Measurements from ENCODE around the gene ZBTB7A. TPM values are rescaled to one million over a fixed set of nuclear protein-coding genes. Genes with fewer than 3 reads are reported as not detected.

ZBTB7A gene
- total and polyA plus RNA-seq, 7 experiments from 2014 or later = 15.3 to 76.0 (median 49.1) TPM

- DNase-seq = no peak
- ChIA-PET POLR2A (interaction anchor here (0.5 to 2.2 kb wide), 6 partner anchors 10 to 91 kb away, joined by 3 to 18 read pairs (median 5); partner anchors contain the start of gene EEF2), CTCF (interaction anchor here (1.4 kb wide), 1 partner anchor 12 kb away, joined by 7 read pairs; no protein-coding TSS in a partner anchor)
- H3K4me1 Mint-ChIP-seq = peaks cover 17 to 42% (median 30%) of the 10 kb centered on the region in 7 donors
- H3K27me3 Mint-ChIP-seq = no peaks in the 10 kb centered on the region
- H3K27ac Mint-ChIP-seq = peak overlapping the region; percentile 28 to 88 (median 53)
- no peaks in the 10 kb centered on the region for H3K36me3 ChIP-seq (ENCODE audit: control insufficient read depth in 2 of 3, insufficient read depth in 3 of 3, low read length in 3 of 3)
- peaks cover 13 to 20% of the 10 kb centered on the region in 2 donors for H3K4me1 ChIP-seq (ENCODE audit: control insufficient read depth in 2 of 2, insufficient read depth in 2 of 2, low read length in 2 of 2)
- no peaks in the 10 kb centered on the region for H3K9me3 Mint-ChIP-seq
- H3K27me3 ChIP-seq (ENCODE audit: control insufficient read depth in 2 of 2, insufficient read depth in 2 of 2, low read length in 2 of 2) = no peaks in the 10 kb centered on the region
- peak overlapping the region; percentile 68 for H3K4me3 ChIP-seq (ENCODE audit: low read length)
- ATAC-seq = no peak
- intact Hi-C loops (cut with micrococcal nuclease) = no loop called here
- H3K27ac ChIP-seq (ENCODE audit: low read depth, low read length) = peak overlapping the region; percentile 86
- peak overlapping the region in 9 of 10 donors; percentile 51 to 89 (median 87) for H3K4me3 Mint-ChIP-seq
- H3K36me3 Mint-ChIP-seq = no peaks in the 10 kb centered on the region
- no peaks in the 10 kb centered on the region for H3K9me3 ChIP-seq (ENCODE audit: control insufficient read depth in 2 of 3, low read length in 3 of 3)
These were observed 10.3 kb upstream of the ZBTB7A start for GRCh38 chr19:4077007-4077374.

- peak overlapping the region in 8 of 10 donors; percentile 21 to 72 (median 49) for H3K4me3 Mint-ChIP-seq
- H3K27me3 ChIP-seq (ENCODE audit: control insufficient read depth in 2 of 2, insufficient read depth in 2 of 2, low read length in 2 of 2) = no peaks in the 10 kb centered on the region
- H3K4me3 ChIP-seq (ENCODE audit: low read length) = no peak overlapping the region
- peak overlapping the region in 6 of 9 donors; percentile 33 to 85 (median 66) for H3K27ac Mint-ChIP-seq
- no peaks in the 10 kb centered on the region for H3K9me3 ChIP-seq (ENCODE audit: control insufficient read depth in 2 of 3, low read length in 3 of 3)
- H3K9me3 Mint-ChIP-seq = no peaks in the 10 kb centered on the region
- no peaks in the 10 kb centered on the region for H3K36me3 Mint-ChIP-seq
- no peak overlapping the region for H3K27ac ChIP-seq (ENCODE audit: low read depth, low read length)
- intact Hi-C loops (cut with micrococcal nuclease) = no loop called here
- H3K27me3 Mint-ChIP-seq = no peaks in the 10 kb centered on the region
- POLR2A ChIA-PET = interaction anchor here (0.7 to 0.9 kb wide), 2 partner anchors 8 to 64 kb away, joined by 4 to 8 read pairs; no protein-coding TSS in a partner anchor
- peaks cover 13 to 14% of the 10 kb centered on the region in 2 donors for H3K4me1 ChIP-seq (ENCODE audit: control insufficient read depth in 2 of 2, insufficient read depth in 2 of 2, low read length in 2 of 2)
- DNase-seq (peak in 1 of 9 donors; percentile 55), ATAC-seq (peak; percentile 58)
- CTCF ChIA-PET = no interaction called here
- H3K36me3 ChIP-seq (ENCODE audit: control insufficient read depth in 2 of 3, insufficient read depth in 3 of 3, low read length in 3 of 3) = no peaks in the 10 kb centered on the region
- H3K4me1 Mint-ChIP-seq = peaks cover 17 to 40% (median 30%) of the 10 kb centered on the region in 7 donors
These were observed 8.7 kb upstream of the ZBTB7A start for GRCh38 chr19:4075373-4075772.

- ATAC-seq (no peak), DNase-seq (no peak)
- H3K36me3 ChIP-seq (ENCODE audit: control insufficient read depth in 2 of 3, insufficient read depth in 3 of 3, low read length in 3 of 3) = peaks cover 0 to 4% (median 0%) of the 10 kb centered on the region in 3 experiments
- intact Hi-C loops (cut with micrococcal nuclease) = no loop called here
- ChIA-PET POLR2A (no interaction called here), CTCF (interaction anchor here (0.5 kb wide), 1 partner anchor 21 kb away, joined by 4 read pairs; no protein-coding TSS in a partner anchor)
- H3K4me1 Mint-ChIP-seq = peaks cover 11 to 40% (median 27%) of the 10 kb centered on the region in 7 donors
- no peak overlapping the region for H3K27ac ChIP-seq (ENCODE audit: low read depth, low read length)
- no peaks in the 10 kb centered on the region for H3K27me3 ChIP-seq (ENCODE audit: control insufficient read depth in 2 of 2, insufficient read depth in 2 of 2, low read length in 2 of 2)
- H3K9me3 Mint-ChIP-seq = peaks cover 0 to 1% (median 0%) of the 10 kb centered on the region in 11 donors
- H3K4me3 ChIP-seq (ENCODE audit: low read length) = no peak overlapping the region
- H3K27me3 Mint-ChIP-seq = no peaks in the 10 kb centered on the region
- H3K27ac Mint-ChIP-seq = peak overlapping the region in 1 of 9 donors; percentile 34
- H3K4me1 ChIP-seq (ENCODE audit: control insufficient read depth in 2 of 2, insufficient read depth in 2 of 2, low read length in 2 of 2) = peaks cover 17 to 22% of the 10 kb centered on the region in 2 donors
- no peaks in the 10 kb centered on the region for H3K36me3 Mint-ChIP-seq
- peak overlapping the region in 1 of 10 donors; percentile 34 for H3K4me3 Mint-ChIP-seq
- no peaks in the 10 kb centered on the region for H3K9me3 ChIP-seq (ENCODE audit: control insufficient read depth in 2 of 3, low read length in 3 of 3)
These were observed 4.9 kb upstream of the ZBTB7A start for GRCh38 chr19:4071610-4072009.

GRCh38 chr19:4069331-4069959 lies 2.7 kb upstream of the ZBTB7A start:
- peaks cover 1 to 25% (median 21%) of the 10 kb centered on the region in 7 donors for H3K4me1 Mint-ChIP-seq
- H3K36me3 Mint-ChIP-seq = no peaks in the 10 kb centered on the region
- ChIA-PET POLR2A (interaction anchor here (0.6 to 1.9 kb wide), 5 partner anchors 8 to 79 kb away, joined by 3 to 8 read pairs (median 3); partner anchors contain the start of gene PIAS4), CTCF (no interaction called here)
- peak in 5 of 9 donors; percentile 24 to 41 (median 29) for DNase-seq
- Histone ChIP-seq H3K4me1 (ENCODE audit: control insufficient read depth in 2 of 2, insufficient read depth in 2 of 2, low read length in 2 of 2) (peaks cover 17 to 23% of the 10 kb centered on the region in 2 donors), H3K4me3 (ENCODE audit: low read length) (peak overlapping the region; percentile 35), H3K9me3 (ENCODE audit: control insufficient read depth in 2 of 3, low read length in 3 of 3) (no peaks in the 10 kb centered on the region), H3K27me3 (ENCODE audit: control insufficient read depth in 2 of 2, insufficient read depth in 2 of 2, low read length in 2 of 2) (no peaks in the 10 kb centered on the region), H3K36me3 (ENCODE audit: control insufficient read depth in 2 of 3, insufficient read depth in 3 of 3, low read length in 3 of 3) (peaks cover 0 to 8% (median 0%) of the 10 kb centered on the region in 3 experiments), H3K27ac (ENCODE audit: low read depth, low read length) (peak overlapping the region; percentile 60)
- H3K4me3 Mint-ChIP-seq = peak overlapping the region; percentile 63 to 95 (median 86)
- ATAC-seq = no peak
- peaks cover 0 to 1% (median 0%) of the 10 kb centered on the region in 11 donors for H3K9me3 Mint-ChIP-seq
- no peaks in the 10 kb centered on the region for H3K27me3 Mint-ChIP-seq
- intact Hi-C loops (cut with micrococcal nuclease) = loop anchor here in 1 of 2 donors (5.0 kb wide), 3 partner anchors 38 to 388 kb away; partner anchors contain the start of genes ANKRD24, SIRT6 and UBXN6
- peak overlapping the region in 8 of 9 donors; percentile 78 to 94 (median 90) for H3K27ac Mint-ChIP-seq

GRCh38 chr19:4068047-4068966 lies 1.6 kb upstream of the ZBTB7A start:
- ChIA-PET CTCF (interaction anchor here (0.6 to 1.0 kb wide), 3 partner anchors 36 to 83 kb away, joined by 6 read pairs; partner anchors contain the start of gene EEF2), POLR2A (interaction anchor here (0.5 to 2.8 kb wide), 12 partner anchors 9 to 565 kb away, joined by 3 to 36 read pairs (median 4); partner anchors contain the start of gene PIAS4)
- peak overlapping the region; percentile 83 to 94 (median 90) for H3K27ac Mint-ChIP-seq
- H3K9me3 Mint-ChIP-seq = peaks cover 0 to 1% (median 0%) of the 10 kb centered on the region in 11 donors
- H3K27ac ChIP-seq (ENCODE audit: low read depth, low read length) = peak overlapping the region; percentile 95
- no peaks in the 10 kb centered on the region for H3K9me3 ChIP-seq (ENCODE audit: control insufficient read depth in 2 of 3, low read length in 3 of 3)
- H3K27me3 ChIP-seq (ENCODE audit: control insufficient read depth in 2 of 2, insufficient read depth in 2 of 2, low read length in 2 of 2) = no peaks in the 10 kb centered on the region
- peak overlapping the region; percentile 52 for H3K4me3 ChIP-seq (ENCODE audit: low read length)
- peak in 1 of 9 donors; percentile 41 for DNase-seq
- H3K36me3 Mint-ChIP-seq = peaks cover 0 to 2% (median 0%) of the 10 kb centered on the region in 5 donors
- intact Hi-C loops (cut with micrococcal nuclease) = loop anchor here in 1 of 2 donors (5.0 kb wide), 3 partner anchors 39 to 389 kb away; partner anchors contain the start of genes ANKRD24, SIRT6 and UBXN6
- peaks cover 17 to 35% of the 10 kb centered on the region in 2 donors for H3K4me1 ChIP-seq (ENCODE audit: control insufficient read depth in 2 of 2, insufficient read depth in 2 of 2, low read length in 2 of 2)
- H3K4me1 Mint-ChIP-seq = peaks cover 0 to 30% (median 23%) of the 10 kb centered on the region in 7 donors
- H3K36me3 ChIP-seq (ENCODE audit: control insufficient read depth in 2 of 3, insufficient read depth in 3 of 3, low read length in 3 of 3) = peaks cover 0 to 12% (median 0%) of the 10 kb centered on the region in 3 experiments
- peak overlapping the region; percentile 79 to 95 (median 88) for H3K4me3 Mint-ChIP-seq
- no peaks in the 10 kb centered on the region for H3K27me3 Mint-ChIP-seq
- ATAC-seq = no peak

All from naive thymus-derived CD4-positive, alpha-beta T cell (primary cell).